GM21528 (cell line): ENCODE results near the gene NSUN4.
"Not testable (repeated sequence)": the region's sequence is repeated elsewhere in the genome, so short reads cannot be mapped to it uniquely, and the experiment has no call there.

Experiments
- ATAC-seq: cut with Tn5 transposase; IDR thresholded peaks from one replicate; pipeline ENCODE4 v1.9.1; 2021; ENCODE audit warnings: mild to moderate bottlenecking, moderate library complexity; ENCODE audit not compliant: unreplicated experiment, low FRiP score

The NSUN4 gene

DNA sequence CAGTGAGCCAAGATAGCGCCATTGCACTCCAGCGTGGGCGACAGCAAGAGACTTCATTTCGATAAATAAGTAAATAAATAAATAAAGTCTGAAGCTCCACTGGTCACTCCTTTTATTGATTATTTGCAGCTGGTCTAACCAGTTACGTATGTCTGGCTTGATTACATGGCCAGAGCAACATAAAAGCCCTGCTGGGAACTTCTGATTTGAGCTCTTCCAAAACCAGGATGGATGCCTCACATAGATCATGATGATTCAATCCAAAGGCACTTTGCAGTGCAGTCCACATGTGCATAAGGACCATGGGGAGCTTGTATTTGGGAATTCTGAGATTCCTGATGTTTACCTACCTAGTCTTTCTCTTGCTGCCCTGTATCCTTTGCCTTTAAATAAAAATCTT is 24.0 kb downstream of the NSUN4 start:
- no peak for ATAC-seq

DNA sequence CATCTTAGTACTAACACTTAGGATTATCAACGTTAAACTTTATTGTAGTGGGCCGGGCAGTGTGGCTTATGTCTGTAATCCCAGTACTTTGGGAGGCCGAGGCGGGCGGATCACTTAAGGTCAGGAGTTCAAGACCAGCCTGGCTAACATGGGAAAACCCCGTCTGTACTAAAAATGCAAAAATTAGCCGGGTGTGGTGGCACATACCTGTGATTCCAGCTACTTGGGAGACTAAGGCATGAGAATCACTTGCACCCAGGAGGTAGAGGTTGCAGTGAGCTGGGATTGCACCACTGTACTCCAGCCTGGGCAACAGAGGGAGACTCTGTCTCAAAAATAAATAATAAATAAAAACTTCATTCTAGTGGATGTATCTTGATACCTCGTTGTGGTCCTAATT is 25.2 kb downstream of the NSUN4 start:
- not testable (repeated sequence) for ATAC-seq

DNA sequence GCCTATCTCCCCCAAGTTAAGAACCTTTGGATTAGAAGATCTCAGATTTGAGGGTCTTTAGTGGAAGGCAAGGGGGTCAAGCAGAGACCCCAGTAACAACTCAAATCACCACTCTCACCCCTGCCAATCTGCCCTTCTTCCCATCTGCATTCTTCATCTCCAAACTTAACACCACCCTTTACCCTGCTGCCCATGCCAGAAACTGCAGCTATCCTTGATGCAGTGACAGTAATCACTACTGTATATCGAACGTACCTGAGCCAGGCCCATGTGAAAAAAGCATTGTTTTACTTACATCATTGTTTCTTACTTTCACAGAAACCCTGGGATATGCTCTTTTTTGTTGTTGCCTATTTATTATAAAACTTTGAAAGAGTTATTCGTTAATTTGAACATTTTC is 26.5 kb downstream of the NSUN4 start:
- ATAC-seq: no peak

DNA sequence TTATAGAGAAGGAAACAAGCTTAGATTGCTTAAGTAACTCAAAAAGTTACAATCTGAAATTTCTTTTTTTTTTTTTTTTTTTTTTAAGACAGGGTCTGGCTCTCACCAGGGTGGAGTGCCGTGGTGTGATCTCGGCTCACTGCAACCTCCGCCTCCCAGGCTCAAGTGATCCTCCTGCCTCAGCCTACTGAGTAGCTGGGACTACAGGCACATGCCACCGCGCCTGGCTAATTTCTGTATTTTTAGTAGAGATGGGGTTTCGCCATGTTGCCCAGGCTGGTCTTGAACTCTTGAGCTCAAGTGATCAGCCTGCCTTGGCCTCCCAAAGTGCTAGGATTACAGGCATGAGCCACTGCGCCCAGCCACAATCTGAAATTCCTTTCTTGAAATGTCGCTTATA is 27.1 kb downstream of the NSUN4 start:
- ATAC-seq: not testable (repeated sequence)

DNA sequence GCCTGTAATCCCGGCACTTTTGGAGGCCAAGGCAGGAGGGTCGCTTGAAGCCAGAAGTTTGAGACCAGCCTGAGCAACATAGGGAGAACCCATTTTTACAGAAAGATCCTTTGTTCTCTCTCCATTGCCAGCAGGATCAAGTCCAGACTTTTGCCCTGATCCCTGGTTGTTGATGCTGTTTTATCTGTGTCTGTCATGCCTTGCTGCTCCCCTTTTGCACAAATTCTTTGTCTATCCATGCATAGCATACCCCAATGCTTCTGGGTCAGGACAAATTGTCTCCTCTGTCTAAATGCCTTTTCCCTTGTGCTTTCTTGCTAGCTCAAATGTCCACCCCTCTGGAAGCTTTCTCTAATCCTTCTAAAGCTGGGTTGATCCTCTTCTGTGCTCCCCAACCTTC is 28.2 kb downstream of the NSUN4 start:
- ATAC-seq: no peak

DNA sequence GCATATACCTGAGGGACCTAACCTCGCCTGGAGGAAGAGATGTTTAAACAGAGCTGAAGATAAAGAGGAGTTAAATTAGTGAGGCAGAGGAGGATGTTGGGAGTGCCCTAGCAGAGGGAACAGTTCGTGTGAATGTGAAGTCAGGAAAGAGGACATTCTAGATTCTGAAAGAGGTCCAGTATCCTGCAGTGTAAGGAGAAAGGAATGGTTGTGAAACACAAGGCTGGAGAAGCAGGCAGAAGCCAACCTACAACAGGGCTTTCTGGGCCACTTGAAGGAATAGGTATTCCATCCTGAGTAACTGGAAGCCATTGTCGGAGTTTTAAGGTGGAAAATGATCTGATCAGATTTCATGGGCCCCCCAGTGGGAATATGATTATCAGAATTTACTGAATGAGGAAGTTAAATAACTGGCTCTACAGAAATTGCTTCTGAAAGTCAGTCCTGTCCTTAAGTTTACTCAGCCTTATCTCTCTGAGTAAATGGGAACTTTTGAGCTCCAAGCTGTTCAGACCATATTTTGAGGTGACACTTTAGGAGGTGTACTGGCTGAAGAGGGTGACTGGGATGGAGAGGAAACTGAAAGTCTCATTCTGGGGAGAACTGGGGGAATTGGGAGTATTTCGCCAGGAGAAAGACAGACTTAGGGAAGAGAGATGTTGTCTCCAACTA is 29.1 kb downstream of the NSUN4 start:
- ATAC-seq: no peak

DNA sequence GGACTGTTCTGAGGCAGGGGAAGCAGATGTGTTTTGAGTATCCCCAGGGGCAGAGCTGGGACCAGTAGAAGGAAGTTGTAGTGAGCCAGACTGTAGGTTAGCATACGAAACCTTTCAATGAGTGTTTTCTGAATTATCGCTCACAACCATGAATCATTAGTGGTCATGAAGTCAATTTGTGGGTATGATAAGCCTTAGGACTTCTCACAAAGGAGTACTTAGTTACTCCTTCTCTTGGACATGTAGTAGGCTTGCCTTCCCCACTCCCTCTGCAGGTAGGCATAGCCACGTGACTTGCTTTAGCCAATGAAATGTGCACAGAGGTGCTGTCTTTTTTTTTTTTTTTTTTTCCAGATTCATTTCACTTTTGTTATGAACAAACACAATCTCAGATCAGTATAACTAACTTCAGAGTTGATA is 29.6 kb downstream of the NSUN4 start:
- no peak for ATAC-seq

DNA sequence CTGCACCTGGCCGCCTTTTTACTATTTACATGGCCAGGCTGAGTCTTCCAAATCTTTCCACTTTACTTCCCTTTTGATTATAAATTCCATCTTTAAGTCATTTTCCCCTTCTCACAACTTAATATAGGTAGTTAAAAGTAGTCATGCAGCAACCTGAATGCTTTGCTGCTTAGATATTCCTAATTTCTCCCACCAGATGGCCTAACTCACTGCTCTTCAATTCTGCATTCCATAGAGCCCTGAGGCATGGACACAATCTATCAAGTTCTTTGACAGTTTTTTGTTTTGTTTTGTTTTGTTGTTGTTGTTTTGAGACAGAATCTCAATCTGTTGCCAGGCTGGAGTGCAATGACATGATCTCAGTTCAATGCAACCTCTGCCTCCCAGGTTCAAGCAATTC is 31.8 kb downstream of the NSUN4 start:
- no peak for ATAC-seq

DNA sequence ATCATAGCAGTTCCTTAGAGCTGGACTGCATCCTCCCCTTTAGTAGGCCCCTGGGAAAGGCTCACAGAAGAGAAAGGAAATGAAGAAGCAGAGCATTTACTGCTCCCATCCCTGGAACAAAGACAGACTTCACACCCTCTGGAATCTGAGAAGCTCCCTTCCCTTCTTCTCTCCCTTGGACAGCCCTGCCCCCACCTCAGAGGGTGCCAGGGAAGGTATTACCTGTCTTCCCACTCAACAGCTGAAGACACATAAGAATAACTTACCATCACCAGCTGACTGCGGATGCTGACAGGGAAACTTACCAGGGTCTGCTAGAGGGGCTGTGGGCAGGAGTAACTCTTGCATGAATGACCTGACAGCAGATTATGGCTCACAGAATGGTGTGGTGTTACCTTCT is 39.4 kb downstream of the NSUN4 start:
- ATAC-seq: no peak

DNA sequence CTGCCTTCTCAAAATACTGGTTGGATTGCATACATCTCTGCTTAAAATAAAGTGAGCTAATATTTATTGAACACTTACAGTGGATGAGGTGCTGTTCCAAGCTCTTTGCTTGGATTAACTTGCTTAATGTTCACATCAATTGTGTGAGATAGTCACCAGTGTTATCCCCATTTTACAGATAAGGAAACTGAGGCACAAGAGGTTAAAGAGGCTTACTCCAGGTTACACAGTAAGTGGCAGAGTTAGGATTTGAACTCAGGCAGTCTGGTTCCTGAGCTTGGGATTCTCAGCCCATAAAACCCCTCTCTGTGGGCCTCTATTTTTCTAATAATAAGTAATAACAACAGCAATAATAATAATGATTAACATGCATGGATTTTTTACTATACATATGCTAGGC is 39.9 kb downstream of the NSUN4 start:
- ATAC-seq: no peak

DNA sequence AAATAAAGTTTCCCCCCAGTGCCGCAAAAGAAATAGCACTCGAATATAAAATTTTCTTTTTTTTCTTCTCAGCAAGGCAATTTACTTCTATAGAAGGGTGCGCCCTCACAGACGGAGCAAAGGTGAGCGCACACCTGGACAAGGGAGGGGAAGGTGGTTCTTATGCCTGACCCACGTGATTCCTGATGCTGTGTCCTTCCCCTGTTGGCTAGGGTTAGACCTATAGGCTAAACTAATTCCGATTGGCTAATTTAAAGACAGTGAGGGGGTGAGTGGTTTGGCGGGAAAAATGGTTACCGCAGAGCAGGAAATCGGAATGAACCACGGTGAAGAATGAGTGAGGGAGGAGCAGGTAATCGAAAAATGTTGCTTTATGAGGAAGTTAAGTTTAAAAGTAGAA is 52.9 kb downstream of the NSUN4 start:
- ATAC-seq: no peak

DNA sequence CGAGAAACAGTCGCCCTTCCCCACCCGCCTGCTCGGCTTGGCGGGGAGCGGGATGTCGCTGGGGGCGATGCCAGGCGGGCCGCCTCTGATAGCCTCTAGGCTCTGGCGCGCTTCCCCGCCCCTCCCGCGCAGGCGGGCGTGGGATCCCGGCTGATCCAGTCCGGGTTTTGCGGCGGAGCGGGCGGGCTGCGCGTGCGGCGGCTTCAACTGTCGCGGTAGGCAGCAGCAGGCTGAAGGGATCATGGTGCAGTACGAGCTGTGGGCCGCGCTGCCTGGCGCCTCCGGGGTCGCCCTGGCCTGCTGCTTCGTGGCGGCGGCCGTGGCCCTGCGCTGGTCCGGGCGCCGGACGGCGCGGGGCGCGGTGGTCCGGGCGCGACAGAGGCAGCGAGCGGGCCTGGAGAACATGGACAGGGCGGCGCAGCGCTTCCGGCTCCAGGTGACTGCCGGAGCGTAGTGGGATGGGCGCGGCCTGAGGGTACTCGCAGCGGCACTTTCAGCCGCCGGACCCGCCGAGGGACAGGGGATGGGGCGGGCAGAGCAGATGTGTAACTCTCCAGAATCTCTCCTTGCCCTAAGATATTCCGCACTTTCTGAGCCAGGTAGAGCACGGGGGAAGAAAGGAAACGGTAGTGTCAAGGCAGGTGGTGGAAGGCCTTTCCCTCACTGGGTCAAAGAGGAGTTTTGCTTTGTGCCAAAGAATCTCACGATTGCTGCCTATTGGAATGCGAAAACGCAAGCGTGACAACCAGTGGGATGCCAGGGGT is 53.7 kb downstream of the NSUN4 start, which contains the start of gene FAAH:
Gene FAAH, plus strand, starts transcription at position 210 of the 764 bp plus-strand sequence. Its CDS starts 32 bp downstream, at position 242.
- ATAC-seq: no peak

DNA sequence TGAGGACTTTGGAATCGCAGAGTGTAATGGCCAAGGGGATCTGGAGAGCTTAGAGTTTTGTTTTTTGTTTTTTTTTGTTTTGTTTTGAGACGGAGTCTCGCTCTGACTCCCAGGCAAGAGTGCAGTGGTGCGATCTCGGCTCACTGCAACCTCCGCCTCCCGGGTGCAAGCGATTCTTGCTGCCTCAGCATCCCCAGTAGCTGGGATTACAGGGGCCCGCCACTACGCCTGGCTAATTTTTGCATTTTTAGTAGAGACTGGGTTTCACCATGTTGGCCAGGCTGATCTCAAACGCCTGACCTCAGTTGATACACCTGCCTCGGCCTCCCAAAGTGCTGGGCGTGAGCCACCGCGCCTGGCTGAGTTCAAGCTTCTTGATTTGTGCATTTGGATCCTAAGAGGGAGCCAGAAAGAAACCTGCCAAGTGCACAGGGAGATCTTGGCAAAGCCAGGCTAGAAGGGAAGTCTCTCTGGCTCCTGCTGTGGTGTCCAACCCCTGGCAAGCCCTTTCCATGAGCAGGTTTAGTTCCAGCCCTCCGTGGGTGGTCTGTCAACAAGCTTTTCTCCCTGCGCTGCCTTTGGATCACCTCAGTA is 54.4 kb downstream of the NSUN4 start:
- no peak for ATAC-seq

DNA sequence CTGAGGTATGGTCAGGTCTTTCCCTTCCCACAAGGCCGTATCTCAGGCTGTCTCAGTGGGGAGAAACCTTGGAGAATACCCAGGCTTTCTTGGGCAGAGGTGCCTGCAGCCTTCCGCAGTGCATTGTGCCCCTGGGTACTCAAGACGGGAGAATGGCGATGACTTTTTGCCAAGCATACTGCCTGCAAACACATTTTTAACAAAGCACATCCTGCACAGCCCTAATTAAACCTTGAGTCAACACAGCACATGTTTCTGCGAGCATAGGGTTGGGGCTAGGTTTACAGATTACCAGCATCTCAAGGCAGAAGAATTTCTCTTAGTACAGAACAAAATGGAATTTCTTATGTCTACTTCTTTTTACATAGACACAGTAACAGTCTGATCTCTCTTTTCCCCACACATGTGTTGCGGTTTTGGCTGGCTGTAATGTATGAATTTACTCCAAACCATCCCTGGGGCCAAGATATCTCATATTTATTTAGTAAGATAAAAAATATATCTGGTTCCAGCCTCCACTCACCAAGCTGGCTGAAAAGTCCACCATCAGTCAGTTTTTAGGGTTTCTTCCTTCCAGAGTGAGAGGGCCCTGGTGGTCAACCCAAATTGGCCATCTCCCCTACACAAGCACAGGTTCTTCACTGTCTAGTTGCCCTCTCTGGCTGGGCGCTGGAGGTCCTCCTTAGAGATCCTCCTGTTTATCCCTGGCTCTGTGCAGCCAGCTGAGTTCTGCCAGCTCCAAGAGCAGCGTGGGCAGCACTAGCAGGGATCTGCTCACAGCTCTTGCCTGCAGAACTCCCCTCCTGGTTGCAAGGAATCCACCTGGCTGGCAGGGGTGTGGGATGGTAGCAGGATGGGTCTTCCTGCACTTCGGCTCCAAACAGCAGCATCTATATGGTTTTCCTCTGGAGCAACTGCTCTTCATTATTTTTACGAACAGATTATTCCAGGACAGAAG is 56.1 kb downstream of the NSUN4 start:
- no peak for ATAC-seq

DNA sequence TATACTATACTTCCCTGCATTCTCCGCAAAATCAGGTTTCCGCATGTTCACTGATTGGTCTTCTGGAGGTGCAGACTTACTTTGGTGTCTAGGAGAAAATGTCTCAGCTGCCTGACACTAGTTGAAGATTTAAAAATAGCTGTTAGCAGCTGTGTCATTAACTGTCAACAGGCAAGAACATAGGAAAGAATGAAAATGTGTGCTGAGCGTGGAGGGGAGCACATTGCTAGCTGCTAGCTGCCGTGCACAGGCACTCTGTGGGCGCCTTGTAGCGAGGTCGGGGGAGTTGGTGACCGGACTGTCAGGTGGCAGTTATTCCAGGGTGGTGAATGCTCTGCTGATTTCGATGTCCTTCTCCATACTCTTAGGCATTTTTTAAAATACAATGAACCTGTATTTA is 58.7 kb downstream of the NSUN4 start:
- no peak for ATAC-seq

DNA sequence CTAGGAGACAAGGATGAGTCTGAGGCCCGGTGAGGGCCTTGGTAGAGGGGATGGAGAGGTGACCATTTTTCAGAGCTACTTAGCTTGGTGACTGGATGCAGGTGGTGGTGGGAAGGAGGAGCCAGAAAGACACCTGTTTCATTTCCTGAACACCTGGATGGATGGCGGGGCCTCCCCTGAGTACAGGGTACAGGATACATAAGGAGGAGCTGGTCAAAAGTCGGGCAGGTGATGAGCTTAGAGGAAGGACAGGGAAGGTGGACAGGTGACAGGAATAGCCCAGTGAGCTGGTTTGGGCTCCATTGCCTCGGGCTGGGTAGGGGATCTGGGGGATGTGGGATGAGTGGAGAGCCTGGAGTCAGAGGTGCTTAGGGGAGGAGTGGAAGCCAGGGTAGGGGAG is 59.8 kb downstream of the NSUN4 start:
- ATAC-seq: no peak

DNA sequence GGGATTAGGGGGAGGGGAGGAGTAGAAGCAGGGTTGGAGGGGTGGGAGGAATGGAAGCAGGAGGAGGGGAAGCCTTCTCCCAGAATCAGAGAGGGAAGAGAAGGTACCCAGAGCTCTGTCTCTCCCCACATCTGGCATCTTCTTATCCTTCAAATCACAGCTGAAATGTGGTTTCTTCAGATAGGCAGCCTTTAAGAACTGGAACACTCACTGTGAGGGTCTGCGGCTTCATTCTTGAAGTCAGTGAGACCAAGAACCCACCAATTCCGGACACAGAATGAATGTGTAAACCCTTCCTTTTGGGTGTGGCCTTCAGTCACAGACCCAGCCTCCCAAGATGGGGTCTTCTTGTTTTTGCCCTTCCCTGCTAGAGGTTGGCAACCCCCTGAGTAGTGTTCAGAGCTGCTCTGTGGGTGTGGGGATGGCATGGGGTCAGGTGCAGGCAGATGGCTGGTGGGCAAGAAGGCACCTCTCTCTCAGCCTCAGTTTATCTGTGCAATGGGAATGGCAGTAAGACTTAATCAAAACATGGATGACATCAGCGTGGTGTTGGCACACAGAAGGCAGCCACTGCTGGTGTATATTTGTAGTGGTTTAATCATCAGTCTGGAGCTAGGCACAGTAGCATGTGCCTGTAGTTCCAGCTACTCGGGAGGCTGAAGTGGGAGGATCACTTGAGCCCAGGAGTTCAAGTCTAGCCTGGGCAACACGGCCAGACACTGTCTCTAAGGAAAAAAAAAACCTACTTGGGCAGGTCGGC is 60.7 kb downstream of the NSUN4 start:
- ATAC-seq: no peak

DNA sequence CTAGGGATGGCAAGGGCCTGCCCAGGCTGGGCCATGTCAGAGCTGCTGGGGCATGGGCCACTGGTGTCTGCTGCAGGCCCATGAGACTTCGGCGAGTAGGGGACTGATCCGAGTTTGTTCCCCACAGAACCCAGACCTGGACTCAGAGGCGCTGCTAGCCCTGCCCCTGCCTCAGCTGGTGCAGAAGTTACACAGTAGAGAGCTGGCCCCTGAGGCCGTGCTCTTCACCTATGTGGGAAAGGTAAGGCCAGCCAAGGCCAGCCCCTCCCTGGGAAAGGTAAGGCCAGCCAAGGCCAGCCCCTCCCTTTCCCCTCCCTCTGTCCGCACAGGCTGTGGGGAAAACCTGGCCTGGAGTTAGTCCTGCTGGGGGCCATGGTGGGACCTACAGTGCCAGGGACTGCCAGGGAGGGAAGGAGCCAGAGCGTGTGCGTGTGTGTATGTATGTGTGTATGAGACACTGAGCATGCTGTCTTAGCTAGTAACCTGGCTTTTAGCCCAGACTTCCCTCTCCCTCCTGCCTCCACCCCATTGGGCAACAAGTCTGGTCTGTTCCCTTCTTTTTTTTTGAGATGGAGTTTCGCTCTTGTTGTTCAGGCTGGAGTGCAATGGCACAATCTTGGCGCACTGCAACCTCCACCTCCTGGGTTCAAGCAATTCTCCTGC is 61.5 kb downstream of the NSUN4 start:
- no peak for ATAC-seq

DNA sequence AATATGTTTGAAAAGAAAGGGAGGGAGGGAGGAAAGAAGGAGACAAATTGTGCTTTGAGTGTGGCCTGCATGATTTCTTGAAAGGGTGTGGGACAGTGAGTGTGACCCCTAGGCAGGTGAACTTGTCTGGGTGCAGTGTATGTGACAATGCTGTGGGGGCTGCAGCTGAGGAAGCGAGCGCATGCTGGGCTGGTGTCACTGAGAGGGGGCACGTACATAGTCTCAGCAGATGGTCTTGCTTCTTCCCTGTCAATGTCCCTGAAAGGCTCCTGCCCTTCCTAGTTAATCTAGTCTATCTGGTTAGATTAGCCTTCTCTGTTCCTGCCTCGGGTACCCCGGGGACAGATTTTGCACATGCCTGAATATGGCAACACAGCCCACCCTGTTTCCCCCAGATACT is 63.3 kb downstream of the NSUN4 start:
- no peak for ATAC-seq
